Neutrophil (primary cell): ENCODE results near the gene CREB3L2.
"Not testable (repeated sequence)": the region's sequence is repeated elsewhere in the genome, so short reads cannot be mapped to it uniquely, and the experiment has no call there.

Experiments used
- H3K27ac ChIP-seq: fragments of 200-600 bp; sonication (generic); 2 replicates; pipeline ENCODE4 v1.5.1; 2016; ENCODE audit warnings: mild to moderate bottlenecking, moderate library complexity
- H3K27me3 ChIP-seq: fragments of 200-600 bp; sonication (generic); 2 replicates; pipeline ENCODE4 v1.6.0; 2016; ENCODE audit warnings: mild to moderate bottlenecking
- H3K36me3 ChIP-seq: fragments of 200-600 bp; sonication (generic); 2 replicates; pipeline ENCODE4 v1.5.1; 2017
- H3K4me1 ChIP-seq, 2 experiments: fragments of 200-600 bp in 1 of 2; sonication (generic) in 1 of 2; 1 replicate in 1 of 2; 2 replicates in 1 of 2; pipeline versions ENCODE4 v1.5.1 to v1.6.1; 2013 to 2016; ENCODE audit warnings: low read depth in 1 of 2, low read length in 1 of 2, mild to moderate bottlenecking in 1 of 2, moderate library complexity in 1 of 2; ENCODE audit not compliant: control insufficient read depth in 1 of 2, insufficient read depth in 1 of 2
- H3K4me3 ChIP-seq, 2 experiments: fragments of 200-600 bp in 1 of 2; sonication (generic) in 1 of 2; 1 replicate in 1 of 2; 2 replicates in 1 of 2; pipeline ENCODE4 v1.5.1; 2013 to 2016; ENCODE audit warnings: low read depth in 1 of 2, low read length in 1 of 2, mild to moderate bottlenecking in 1 of 2, moderate library complexity in 1 of 2
- H3K9me3 ChIP-seq: fragments of 200-600 bp; sonication (generic); 2 replicates; pipeline ENCODE4 v1.5.1; 2016
- TF ChIP-seq, protein P1 (sequence below): fragments of 200-600 bp; sonication (generic); IDR thresholded peaks from 2 replicates; pipeline ENCODE4 v1.5.1; 2016; ENCODE audit warnings: antibody characterized with exemption

The CREB3L2 gene, protein sequence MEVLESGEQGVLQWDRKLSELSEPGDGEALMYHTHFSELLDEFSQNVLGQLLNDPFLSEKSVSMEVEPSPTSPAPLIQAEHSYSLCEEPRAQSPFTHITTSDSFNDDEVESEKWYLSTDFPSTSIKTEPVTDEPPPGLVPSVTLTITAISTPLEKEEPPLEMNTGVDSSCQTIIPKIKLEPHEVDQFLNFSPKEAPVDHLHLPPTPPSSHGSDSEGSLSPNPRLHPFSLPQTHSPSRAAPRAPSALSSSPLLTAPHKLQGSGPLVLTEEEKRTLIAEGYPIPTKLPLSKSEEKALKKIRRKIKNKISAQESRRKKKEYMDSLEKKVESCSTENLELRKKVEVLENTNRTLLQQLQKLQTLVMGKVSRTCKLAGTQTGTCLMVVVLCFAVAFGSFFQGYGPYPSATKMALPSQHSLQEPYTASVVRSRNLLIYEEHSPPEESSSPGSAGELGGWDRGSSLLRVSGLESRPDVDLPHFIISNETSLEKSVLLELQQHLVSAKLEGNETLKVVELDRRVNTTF

DNA sequence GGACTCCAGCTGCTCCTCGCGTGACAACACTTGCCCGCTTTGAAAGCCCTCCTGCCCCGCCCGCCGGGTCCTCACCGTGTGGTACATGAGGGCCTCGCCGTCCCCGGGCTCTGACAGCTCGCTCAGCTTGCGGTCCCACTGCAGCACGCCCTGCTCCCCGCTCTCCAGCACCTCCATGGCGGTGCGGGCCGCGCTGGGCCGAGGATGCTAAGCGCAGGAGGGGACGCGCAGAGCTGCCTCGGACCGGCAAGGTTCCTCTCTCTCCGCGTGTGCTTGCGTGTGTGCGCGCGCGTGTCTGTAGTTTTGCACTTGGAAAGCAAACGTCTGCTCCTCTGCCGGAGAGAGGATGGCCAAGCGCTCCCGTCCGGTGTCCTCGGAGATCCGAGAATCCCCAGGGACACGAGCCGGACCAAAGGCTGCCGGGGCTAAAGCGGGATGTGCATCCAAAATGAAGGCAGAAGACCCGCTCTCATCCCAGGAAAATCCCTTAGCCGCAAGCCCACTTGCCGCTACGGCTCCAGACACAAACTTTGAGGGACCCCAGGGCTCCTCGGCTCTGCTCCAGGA lies at the start of gene CREB3L2:
TSS of gene CREB3L2 (minus strand) at position 558 of the 567 bp plus-strand sequence. CDS start at position 177, 381 bp downstream.
- H3K4me3 ChIP-seq = peak within 1 kb of the TSS; percentile 97 to 100
- H3K27ac ChIP-seq = peak within 1 kb of the TSS; percentile 79
- no peaks in the 10 kb centered on the region for H3K36me3 ChIP-seq
- peaks cover 26 to 27% of the 10 kb centered on the region in 2 experiments for H3K4me1 ChIP-seq
- H3K9me3 ChIP-seq = no peaks in the 10 kb centered on the region
- TF ChIP-seq, protein P1, sequence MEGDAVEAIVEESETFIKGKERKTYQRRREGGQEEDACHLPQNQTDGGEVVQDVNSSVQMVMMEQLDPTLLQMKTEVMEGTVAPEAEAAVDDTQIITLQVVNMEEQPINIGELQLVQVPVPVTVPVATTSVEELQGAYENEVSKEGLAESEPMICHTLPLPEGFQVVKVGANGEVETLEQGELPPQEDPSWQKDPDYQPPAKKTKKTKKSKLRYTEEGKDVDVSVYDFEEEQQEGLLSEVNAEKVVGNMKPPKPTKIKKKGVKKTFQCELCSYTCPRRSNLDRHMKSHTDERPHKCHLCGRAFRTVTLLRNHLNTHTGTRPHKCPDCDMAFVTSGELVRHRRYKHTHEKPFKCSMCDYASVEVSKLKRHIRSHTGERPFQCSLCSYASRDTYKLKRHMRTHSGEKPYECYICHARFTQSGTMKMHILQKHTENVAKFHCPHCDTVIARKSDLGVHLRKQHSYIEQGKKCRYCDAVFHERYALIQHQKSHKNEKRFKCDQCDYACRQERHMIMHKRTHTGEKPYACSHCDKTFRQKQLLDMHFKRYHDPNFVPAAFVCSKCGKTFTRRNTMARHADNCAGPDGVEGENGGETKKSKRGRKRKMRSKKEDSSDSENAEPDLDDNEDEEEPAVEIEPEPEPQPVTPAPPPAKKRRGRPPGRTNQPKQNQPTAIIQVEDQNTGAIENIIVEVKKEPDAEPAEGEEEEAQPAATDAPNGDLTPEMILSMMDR = no peak
- H3K27me3 ChIP-seq = no peaks in the 10 kb centered on the region

DNA sequence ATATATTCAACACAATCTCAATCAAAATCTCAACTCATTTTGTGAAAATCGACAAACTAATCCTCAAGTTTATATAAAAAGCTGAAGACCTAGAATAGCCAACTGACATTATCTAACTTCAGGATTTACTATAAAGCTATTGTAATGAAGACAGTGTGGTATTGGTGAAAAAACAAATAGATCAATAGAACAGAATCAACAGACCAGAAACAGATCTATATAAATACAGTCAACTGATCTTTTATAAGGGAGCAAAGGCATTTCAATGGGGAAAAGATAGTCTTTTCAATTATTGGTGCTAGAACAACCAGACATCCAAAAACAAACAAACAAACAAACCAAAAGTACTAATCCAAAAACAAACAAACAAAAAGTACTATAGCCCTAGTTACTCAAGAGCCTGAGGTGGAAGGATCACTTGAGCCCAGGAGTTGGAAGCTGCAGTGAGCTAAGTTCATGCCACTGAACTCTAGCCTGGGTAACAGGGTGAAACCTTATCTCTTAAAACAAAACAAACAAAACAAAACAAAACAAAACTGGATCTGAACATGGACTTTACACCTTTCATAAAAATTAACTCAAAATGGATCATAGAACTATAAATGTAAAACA lies 47.7 kb upstream of the CREB3L2 start:
- TF ChIP-seq, protein P1 = no peak
- no peak overlapping the region for H3K27ac ChIP-seq
- H3K4me1 ChIP-seq = no peaks in the 10 kb centered on the region
- no peaks in the 10 kb centered on the region for H3K9me3 ChIP-seq
- H3K36me3 ChIP-seq = no peaks in the 10 kb centered on the region
- no peaks in the 10 kb centered on the region for H3K27me3 ChIP-seq
- no peak overlapping the region for H3K4me3 ChIP-seq

DNA sequence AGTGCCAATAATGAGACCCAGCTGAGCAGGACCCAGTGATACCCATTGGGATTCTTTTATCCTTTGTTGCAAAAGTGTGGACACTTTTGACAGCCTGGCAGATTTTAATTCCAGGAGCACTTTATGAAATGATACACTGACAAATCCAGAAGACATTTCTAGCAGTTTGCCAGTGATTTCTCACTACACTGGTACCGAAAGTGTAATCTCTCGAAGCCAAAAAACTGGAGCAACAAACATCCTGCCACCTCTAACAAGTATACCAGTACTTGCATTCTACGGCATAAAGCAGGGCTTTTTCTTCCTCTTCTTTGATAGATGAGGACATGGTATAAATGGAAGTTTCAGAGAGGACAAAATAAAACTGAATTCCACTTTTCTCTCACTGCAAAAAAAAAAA lies 46.0 kb upstream of the CREB3L2 start:
- Histone ChIP-seq H3K36me3 (no peaks in the 10 kb centered on the region), H3K27me3 (no peaks in the 10 kb centered on the region), H3K4me3 (no peak overlapping the region), H3K4me1 (no peaks in the 10 kb centered on the region), H3K9me3 (no peaks in the 10 kb centered on the region), H3K27ac (no peak overlapping the region)
- TF ChIP-seq, protein P1 = no peak

DNA sequence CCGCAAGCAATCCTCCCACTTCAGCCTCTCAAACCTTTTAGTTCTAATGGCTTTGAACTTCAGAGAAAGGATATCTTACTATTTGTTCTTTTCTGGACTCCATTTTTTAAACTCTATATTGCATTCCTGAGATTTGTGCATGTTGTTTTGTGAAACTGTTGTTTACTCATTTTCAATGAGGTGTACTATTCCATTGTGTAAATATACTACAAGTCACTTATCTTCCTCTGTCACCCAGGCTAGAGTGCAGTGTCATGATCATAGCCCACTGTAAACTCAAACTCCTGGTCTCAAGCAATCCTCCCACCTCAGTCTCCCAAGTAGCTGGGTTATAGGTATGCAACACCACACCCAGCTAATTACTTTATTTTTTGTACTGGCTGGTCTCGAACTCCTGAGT lies 43.0 kb upstream of the CREB3L2 start:
- Histone ChIP-seq H3K4me1 (no peaks in the 10 kb centered on the region), H3K36me3 (no peaks in the 10 kb centered on the region), H3K27ac (no peak overlapping the region), H3K9me3 (no peaks in the 10 kb centered on the region), H3K27me3 (no peaks in the 10 kb centered on the region), H3K4me3 (no peak overlapping the region)
- TF ChIP-seq, protein P1 = no peak

DNA sequence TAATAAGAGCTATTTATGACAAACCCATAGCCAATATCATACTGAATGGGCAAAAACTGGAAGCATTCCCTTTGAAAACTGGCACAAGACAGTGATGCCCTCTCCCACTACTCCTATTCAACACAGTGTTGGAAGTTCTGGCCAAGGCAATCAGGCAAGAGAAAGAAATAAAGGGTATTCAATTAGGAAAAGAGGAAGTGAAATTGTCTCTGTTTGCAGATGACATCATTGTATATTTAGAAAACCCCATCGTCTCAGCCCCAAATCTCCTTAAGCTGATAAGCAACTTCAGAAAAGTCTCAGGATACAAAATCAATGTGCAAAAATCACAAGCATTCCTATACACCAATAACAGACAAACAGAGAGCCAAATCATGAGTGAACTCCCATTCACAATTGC lies 38.2 kb upstream of the CREB3L2 start:
- H3K4me3 ChIP-seq, H3K27me3 ChIP-seq, H3K27ac ChIP-seq, H3K36me3 ChIP-seq, H3K9me3 ChIP-seq, H3K4me1 ChIP-seq: not testable (repeated sequence)

DNA sequence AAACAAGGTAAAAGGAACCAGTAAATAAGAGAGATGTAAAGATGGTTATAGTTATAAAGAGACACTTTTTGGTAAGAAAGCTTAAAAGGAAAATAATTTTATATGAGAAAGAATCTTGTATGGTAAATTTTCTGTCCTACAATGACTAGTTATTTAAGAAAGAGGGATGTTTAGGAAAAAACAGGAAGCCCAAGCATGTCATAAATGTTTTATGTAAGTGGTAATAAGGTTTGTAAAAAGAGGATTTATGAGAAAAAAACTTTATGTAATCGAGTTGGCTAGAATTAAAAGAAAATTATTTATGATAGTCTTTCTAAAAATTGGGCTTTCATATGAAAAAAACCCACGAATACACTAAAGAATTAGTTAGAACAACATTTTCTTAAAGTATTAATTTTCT lies 34.2 kb upstream of the CREB3L2 start:
- Histone ChIP-seq H3K27me3 (no peaks in the 10 kb centered on the region), H3K4me3 (no peak overlapping the region), H3K4me1 (no peaks in the 10 kb centered on the region), H3K36me3 (no peaks in the 10 kb centered on the region), H3K27ac (no peak overlapping the region), H3K9me3 (peaks cover 8% of the 10 kb centered on the region)
- TF ChIP-seq, protein P1 = no peak
